Measurements from ENCODE around the gene ALPK1.

Gene ALPK1

GRCh38 chr4:112370466-112370865 lies 73.3 kb downstream of the ALPK1 start:
- no CpG with 5 or more reads among the region's 1 CpG for WGBS (ENCODE audit: extremely low coverage, insufficient coverage, insufficient read length)
- H2BK5ac ChIP-seq (ENCODE audit: low read depth, low read length, poor library complexity) = no peak overlapping the region

GRCh38 chr4:112371361-112371760 lies 74.2 kb downstream of the ALPK1 start:
- H3K4me3 ChIP-seq (ENCODE audit: low read depth, low read length) = no peak overlapping the region
- H3K4ac ChIP-seq (ENCODE audit: low read depth, low read length) = no peak overlapping the region
- H4K12ac ChIP-seq (ENCODE audit: low read depth, low read length) = no peak overlapping the region
- H2BK12ac ChIP-seq (ENCODE audit: low read length) = peak overlapping the region; percentile 15
- H2BK5ac ChIP-seq (ENCODE audit: low read depth, low read length, poor library complexity) = no peak overlapping the region
- H2AFZ ChIP-seq (ENCODE audit: insufficient read depth, low read length, poor library complexity) = no peak overlapping the region
- H3K27me3 ChIP-seq (ENCODE audit: insufficient read depth, low read length) = no peaks in the 10 kb centered on the region
- H4K8ac ChIP-seq (ENCODE audit: low read depth, low read length) = no peak overlapping the region
- H3K14ac ChIP-seq (ENCODE audit: low read length) = no peak overlapping the region
- H3K36me3 ChIP-seq (ENCODE audit: control insufficient read depth in 1 of 2, insufficient read depth in 2 of 2, low read length in 2 of 2) = no peaks in the 10 kb centered on the region
- no peak for DNase-seq
- H3K9me3 ChIP-seq (ENCODE audit: insufficient read depth, low read depth, low read length) = no peaks in the 10 kb centered on the region
- no peak overlapping the region for H4K91ac ChIP-seq (ENCODE audit: low read depth, low read length)
- H3K18ac ChIP-seq (ENCODE audit: low read length) = no peak overlapping the region
- peaks cover 0 to 3% of the 10 kb centered on the region in 2 experiments for H3K4me1 ChIP-seq (ENCODE audit: control insufficient read depth in 1 of 2, insufficient read depth in 2 of 2, low read length in 2 of 2)
- H3K9ac ChIP-seq (ENCODE audit: low read length) = no peak overlapping the region
- no peak overlapping the region for H3K27ac ChIP-seq (ENCODE audit: low read depth, low read length)
- H3K79me1 ChIP-seq (ENCODE audit: low read length) = no peaks in the 10 kb centered on the region
- no peaks in the 10 kb centered on the region for H3K79me2 ChIP-seq (ENCODE audit: control insufficient read depth, insufficient read depth, low read length, poor library complexity)
- WGBS (ENCODE audit: extremely low coverage, insufficient coverage, insufficient read length) = no CpG with 5 or more reads among the region's 3 CpGs
- H3K23ac ChIP-seq (ENCODE audit: low read length) = no peak overlapping the region
- no peak overlapping the region for H2AK5ac ChIP-seq (ENCODE audit: low read length)
- H3K4me2 ChIP-seq (ENCODE audit: low read length) = no peak overlapping the region
- H2BK120ac ChIP-seq (ENCODE audit: insufficient read depth, low read length, poor library complexity) = no peak overlapping the region

More at GRCh38 chr4:112370466-112370865, 73.3 kb downstream of the ALPK1 start:
- Histone ChIP-seq H3K27ac (ENCODE audit: low read depth, low read length) (no peak overlapping the region), H2AK5ac (ENCODE audit: low read length) (no peak overlapping the region), H3K9me3 (ENCODE audit: insufficient read depth, low read depth, low read length) (no peaks in the 10 kb centered on the region), H3K4me3 (ENCODE audit: low read depth, low read length) (no peak overlapping the region), H3K36me3 (ENCODE audit: control insufficient read depth in 1 of 2, insufficient read depth in 2 of 2, low read length in 2 of 2) (no peaks in the 10 kb centered on the region), H3K27me3 (ENCODE audit: insufficient read depth, low read length) (no peaks in the 10 kb centered on the region), H3K4me2 (ENCODE audit: low read length) (no peak overlapping the region), H4K91ac (ENCODE audit: low read depth, low read length) (no peak overlapping the region), H2BK12ac (ENCODE audit: low read length) (no peak overlapping the region), H4K12ac (ENCODE audit: low read depth, low read length) (no peak overlapping the region), H3K4ac (ENCODE audit: low read depth, low read length) (no peak overlapping the region), H3K23ac (ENCODE audit: low read length) (no peak overlapping the region), H3K79me2 (ENCODE audit: control insufficient read depth, insufficient read depth, low read length, poor library complexity) (no peaks in the 10 kb centered on the region), H3K79me1 (ENCODE audit: low read length) (no peaks in the 10 kb centered on the region), H3K9ac (ENCODE audit: low read length) (no peak overlapping the region), H2AFZ (ENCODE audit: insufficient read depth, low read length, poor library complexity) (no peak overlapping the region), H3K4me1 (ENCODE audit: control insufficient read depth in 1 of 2, insufficient read depth in 2 of 2, low read length in 2 of 2) (peaks cover 0 to 3% of the 10 kb centered on the region in 2 experiments), H3K18ac (ENCODE audit: low read length) (no peak overlapping the region), H2BK120ac (ENCODE audit: insufficient read depth, low read length, poor library complexity) (no peak overlapping the region), H4K8ac (ENCODE audit: low read depth, low read length) (no peak overlapping the region), H3K14ac (ENCODE audit: low read length) (no peak overlapping the region)
- peak in 1 of 2 donors; percentile 2 for DNase-seq

- no peaks in the 10 kb centered on the region for H3K79me2 ChIP-seq (ENCODE audit: control insufficient read depth, insufficient read depth, low read length, poor library complexity)
- peaks cover 2 to 6% of the 10 kb centered on the region in 2 experiments for H3K4me1 ChIP-seq (ENCODE audit: control insufficient read depth in 1 of 2, insufficient read depth in 2 of 2, low read length in 2 of 2)
- no peak overlapping the region for H2BK12ac ChIP-seq (ENCODE audit: low read length)
- no peak overlapping the region for H3K4me3 ChIP-seq (ENCODE audit: low read depth, low read length)
- no peak overlapping the region for H3K9ac ChIP-seq (ENCODE audit: low read length)
- H3K9me3 ChIP-seq (ENCODE audit: insufficient read depth, low read depth, low read length) = no peaks in the 10 kb centered on the region
- WGBS (ENCODE audit: extremely low coverage, insufficient coverage, insufficient read length) = no CpG with 5 or more reads among the region's 2 CpGs
- no peak overlapping the region for H3K23ac ChIP-seq (ENCODE audit: low read length)
- no peak overlapping the region for H3K4ac ChIP-seq (ENCODE audit: low read depth, low read length)
- DNase-seq = no peak
- H2BK120ac ChIP-seq (ENCODE audit: insufficient read depth, low read length, poor library complexity) = no peak overlapping the region
- H4K8ac ChIP-seq (ENCODE audit: low read depth, low read length) = no peak overlapping the region
- no peak overlapping the region for H4K12ac ChIP-seq (ENCODE audit: low read depth, low read length)
- H2BK5ac ChIP-seq (ENCODE audit: low read depth, low read length, poor library complexity) = no peak overlapping the region
- H3K18ac ChIP-seq (ENCODE audit: low read length) = no peak overlapping the region
- H3K4me2 ChIP-seq (ENCODE audit: low read length) = no peak overlapping the region
- H3K14ac ChIP-seq (ENCODE audit: low read length) = no peak overlapping the region
- H3K27ac ChIP-seq (ENCODE audit: low read depth, low read length) = no peak overlapping the region
- H3K79me1 ChIP-seq (ENCODE audit: low read length) = no peaks in the 10 kb centered on the region
- no peaks in the 10 kb centered on the region for H3K36me3 ChIP-seq (ENCODE audit: control insufficient read depth in 1 of 2, insufficient read depth in 2 of 2, low read length in 2 of 2)
- peaks cover 2% of the 10 kb centered on the region for H3K27me3 ChIP-seq (ENCODE audit: insufficient read depth, low read length)
- no peak overlapping the region for H4K91ac ChIP-seq (ENCODE audit: low read depth, low read length)
- no peak overlapping the region for H2AK5ac ChIP-seq (ENCODE audit: low read length)
- H2AFZ ChIP-seq (ENCODE audit: insufficient read depth, low read length, poor library complexity) = no peak overlapping the region
Measured at GRCh38 chr4:112374850-112375249, 77.7 kb downstream of the ALPK1 start.

GRCh38 chr4:112377171-112377570 lies 80.0 kb downstream of the ALPK1 start:
- Histone ChIP-seq H3K36me3 (ENCODE audit: control insufficient read depth in 1 of 2, insufficient read depth in 2 of 2, low read length in 2 of 2) (no peaks in the 10 kb centered on the region), H3K27ac (ENCODE audit: low read depth, low read length) (no peak overlapping the region), H3K4me3 (ENCODE audit: low read depth, low read length) (no peak overlapping the region), H3K79me1 (ENCODE audit: low read length) (no peaks in the 10 kb centered on the region), H3K4ac (ENCODE audit: low read depth, low read length) (no peak overlapping the region), H3K9me3 (ENCODE audit: insufficient read depth, low read depth, low read length) (no peaks in the 10 kb centered on the region), H3K9ac (ENCODE audit: low read length) (no peak overlapping the region), H3K4me2 (ENCODE audit: low read length) (no peak overlapping the region), H3K23ac (ENCODE audit: low read length) (no peak overlapping the region), H4K91ac (ENCODE audit: low read depth, low read length) (no peak overlapping the region), H3K79me2 (ENCODE audit: control insufficient read depth, insufficient read depth, low read length, poor library complexity) (no peaks in the 10 kb centered on the region), H2BK5ac (ENCODE audit: low read depth, low read length, poor library complexity) (no peak overlapping the region), H3K27me3 (ENCODE audit: insufficient read depth, low read length) (peaks cover 2% of the 10 kb centered on the region), H3K4me1 (ENCODE audit: control insufficient read depth in 1 of 2, insufficient read depth in 2 of 2, low read length in 2 of 2) (peaks cover 2 to 3% of the 10 kb centered on the region in 2 experiments), H2BK12ac (ENCODE audit: low read length) (no peak overlapping the region), H2BK120ac (ENCODE audit: insufficient read depth, low read length, poor library complexity) (no peak overlapping the region), H4K12ac (ENCODE audit: low read depth, low read length) (no peak overlapping the region), H4K8ac (ENCODE audit: low read depth, low read length) (no peak overlapping the region), H2AK5ac (ENCODE audit: low read length) (no peak overlapping the region), H3K14ac (ENCODE audit: low read length) (no peak overlapping the region), H3K18ac (ENCODE audit: low read length) (no peak overlapping the region), H2AFZ (ENCODE audit: insufficient read depth, low read length, poor library complexity) (no peak overlapping the region)
- no peak for DNase-seq
- WGBS (ENCODE audit: extremely low coverage, insufficient coverage, insufficient read length) = no CpG with 5 or more reads among the region's 6 CpGs

Data from trophoblast cell (in vitro differentiated cells and primary cell).